Hematopoietic multipotent progenitor cell treated with erythropoietin and hydrocortisone succinate and interleukin-3 and kit ligand, for 6 days (in vitro differentiated cells): Measurements from ENCODE around the gene RIMS4.
A peak's percentile ranks its signal among the peaks of the same experiment; 100 is the strongest.

Experiments
- DNase-seq: peaks from one replicate; pipeline ENCODE4 v3.0.0-alpha.2; 2015

RIMS4 gene

DNA sequence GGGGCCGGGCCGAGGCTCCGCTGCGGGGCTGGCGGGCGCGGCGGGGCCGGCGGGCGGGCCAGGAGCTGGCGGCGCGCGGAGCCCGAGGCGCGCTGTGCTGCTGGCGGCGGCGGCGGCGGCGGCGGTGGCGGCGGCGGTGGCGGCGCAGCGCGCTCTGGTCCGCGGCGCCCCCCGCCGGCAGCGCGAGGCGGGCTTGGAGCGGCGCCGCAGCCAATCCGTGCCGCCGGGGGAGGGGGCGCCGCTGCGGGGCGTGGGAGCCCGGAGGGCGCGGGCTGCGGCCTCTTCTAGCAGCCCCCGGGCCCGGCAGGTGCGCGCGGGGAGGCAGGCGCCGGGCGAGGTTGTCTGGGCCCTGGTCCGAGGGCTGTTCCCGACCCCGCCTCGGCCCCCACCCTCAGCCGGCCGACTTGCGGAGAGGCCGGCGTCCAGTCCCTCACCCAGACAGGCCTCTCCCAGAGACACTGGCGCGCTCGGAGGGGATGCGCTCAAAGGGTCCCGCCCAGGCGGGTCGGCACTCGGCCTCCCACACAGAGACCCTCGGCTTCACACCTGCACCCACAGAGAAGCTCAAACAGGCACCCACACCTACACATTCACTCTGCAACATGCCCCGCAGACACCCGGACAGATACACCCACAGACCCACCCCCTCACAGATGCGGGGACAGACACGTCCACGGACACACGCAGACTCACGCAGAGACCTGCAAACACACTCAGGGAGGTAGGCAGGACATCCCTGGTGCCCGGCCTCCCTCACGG, at the start of gene RIMS4:
Gene RIMS4 (minus strand): TSS at position 156 of the 759 bp plus-strand sequence. CDS start 275 bp downstream, outside the sequence.
- peak; percentile 14 for DNase-seq

DNA sequence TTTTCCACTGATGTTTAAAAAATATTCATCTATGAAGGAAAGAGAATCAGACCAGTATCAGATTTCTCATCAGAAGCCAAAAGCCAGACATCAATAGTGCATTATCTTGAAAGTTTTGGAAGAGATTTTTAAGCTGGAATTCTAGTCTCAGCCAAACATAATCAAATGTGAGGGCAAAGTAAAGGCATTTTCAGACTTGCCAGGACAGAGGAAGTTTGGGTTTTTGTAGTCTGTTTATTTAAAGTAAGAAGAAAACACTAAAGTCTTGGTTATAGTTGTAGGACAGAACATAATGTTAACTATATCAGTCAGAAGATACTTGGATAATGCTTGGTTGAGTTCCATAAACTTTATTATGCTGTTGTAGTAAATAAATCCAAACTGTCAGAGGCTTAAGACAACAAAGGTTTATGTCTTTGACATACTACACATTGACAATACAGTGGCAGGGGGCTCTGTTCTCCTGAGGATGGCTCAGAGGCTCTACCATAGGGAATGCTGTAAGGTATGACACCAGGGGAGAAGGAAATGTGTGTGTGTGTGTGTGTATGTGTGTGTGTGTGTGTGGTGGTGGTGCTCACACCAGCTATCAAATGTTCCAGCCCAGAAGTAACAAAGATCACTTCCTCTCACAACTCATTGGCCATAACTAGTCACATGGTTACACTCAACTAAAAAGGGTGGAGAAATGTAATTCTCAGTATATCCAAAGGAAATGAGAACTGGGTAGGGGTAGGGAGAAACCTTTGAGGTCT, 48.4 kb upstream of the RIMS4 start:
- no peak for DNase-seq

DNA sequence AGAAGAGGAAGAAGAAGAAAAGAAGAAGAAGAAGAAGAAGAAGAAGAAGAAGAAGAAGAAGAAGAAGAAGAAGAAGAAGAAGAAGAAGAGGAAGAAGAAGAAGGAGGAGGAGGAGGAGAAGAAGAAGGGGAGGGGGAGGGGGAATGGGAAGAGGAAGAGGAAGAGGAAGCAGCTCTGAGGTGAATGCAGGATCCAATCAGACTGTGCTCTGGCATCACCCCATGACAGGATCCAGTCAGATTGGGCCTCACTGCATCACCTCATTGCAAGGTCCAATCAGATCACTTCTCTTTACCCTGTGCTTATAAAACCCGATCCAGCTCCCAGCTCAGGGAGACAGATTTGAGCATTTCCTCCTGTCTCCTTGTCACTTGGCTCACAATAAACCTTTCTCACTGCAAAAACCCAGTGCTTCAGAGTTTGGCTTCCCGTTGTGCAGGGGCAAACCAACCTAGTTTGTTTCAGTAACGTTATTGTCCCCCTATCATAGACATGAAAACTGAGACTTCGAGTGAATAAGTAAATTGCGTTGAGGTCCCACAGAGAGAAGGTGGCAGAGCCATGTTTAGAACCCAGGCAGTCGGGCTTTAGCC, 46.6 kb upstream of the RIMS4 start:
- DNase-seq, result no peak

DNA sequence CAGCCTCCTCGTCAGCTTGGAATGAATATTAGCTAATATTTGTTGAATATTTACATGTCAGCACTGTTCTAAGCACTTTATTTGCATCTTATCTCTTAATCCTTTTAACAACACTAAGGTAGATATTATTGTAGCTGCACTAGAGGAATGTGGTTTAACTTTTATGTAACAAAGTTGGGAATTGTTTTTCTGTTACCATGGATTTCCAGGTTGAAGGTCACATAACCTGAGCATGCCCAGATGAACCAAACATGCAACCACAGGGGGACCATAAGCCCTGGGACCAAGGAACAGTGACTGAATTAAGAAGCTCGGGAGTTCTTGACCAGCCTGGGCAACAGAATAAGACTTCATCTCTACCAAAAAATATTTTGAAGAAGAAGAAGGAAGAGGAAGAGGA, 46.1 kb upstream of the RIMS4 start:
- no peak for DNase-seq

DNA sequence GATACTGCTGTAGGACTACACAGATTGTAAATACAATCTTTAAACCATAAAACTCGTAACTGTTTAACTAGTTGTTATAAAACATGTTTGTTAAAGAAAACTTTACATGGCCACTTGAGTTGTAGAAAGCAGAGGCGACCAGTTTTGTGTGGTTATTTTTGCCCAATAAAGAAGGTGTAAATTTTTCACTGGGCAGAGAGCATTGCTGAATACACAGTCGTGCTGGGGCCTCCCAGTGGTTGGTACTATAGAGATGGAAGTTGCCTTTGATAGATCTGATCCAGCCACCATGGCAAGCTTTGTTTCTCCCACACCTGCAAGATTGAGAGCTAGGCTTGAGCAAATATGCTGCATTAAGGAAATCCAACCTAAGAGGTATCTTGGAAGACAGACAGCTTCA, 41.2 kb upstream of the RIMS4 start:
- no peak for DNase-seq

DNA sequence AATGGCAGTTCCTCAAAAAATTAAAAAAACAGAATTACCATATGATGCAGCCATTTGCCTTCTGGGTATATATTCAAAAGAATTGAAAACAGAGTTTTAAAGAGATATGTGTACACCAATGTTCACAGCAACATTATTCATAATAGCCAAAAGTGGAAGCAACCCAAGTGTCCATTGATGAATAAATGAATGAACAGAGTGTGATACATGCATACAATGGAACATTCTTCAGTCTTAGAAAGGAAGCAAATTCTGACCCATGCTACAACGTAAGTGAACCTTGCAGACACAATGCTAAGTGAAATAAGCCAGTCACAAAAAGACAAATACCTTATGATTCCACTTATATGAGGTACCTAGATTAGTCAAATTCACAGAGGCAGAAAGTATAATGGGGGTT, 40.5 kb upstream of the RIMS4 start:
- DNase-seq, result no peak

DNA sequence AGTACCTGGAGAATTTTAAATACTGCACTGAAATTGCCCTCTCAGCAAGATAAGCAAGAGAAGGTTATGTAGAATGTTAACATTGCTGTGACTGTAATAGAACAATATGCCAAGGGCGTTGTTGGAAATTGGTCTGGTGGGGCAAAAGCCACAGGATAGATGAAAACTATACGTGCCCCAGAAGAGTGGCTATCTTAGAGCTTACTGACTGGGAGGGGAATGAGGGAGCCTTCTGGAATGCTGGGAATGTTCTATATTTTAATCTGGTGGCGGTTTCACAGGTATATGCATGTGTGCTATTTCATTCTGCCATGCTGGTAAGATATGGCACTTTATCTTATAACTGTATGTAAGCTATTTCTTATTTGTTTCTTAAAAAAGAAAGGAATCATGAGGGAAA, 39.9 kb upstream of the RIMS4 start:
- DNase-seq, result no peak

DNA sequence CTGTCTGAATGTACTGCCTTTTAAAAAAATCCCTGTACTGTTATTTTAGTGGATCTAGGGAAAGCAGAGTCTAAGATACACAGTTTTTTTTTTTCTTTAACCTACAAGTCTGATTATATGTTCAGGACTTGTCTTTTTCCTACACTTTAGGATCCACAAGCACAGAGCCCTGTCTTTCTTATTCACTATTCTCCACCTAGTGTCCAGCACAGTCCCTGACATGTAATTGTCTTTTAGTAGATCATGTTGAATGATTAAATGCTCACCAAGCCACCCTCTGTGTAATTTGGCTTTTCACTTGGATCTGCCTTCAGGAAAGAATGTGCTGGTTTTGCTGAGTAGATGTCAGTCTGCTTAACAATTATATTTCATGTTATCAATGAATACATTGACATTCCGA, 39.4 kb upstream of the RIMS4 start:
- DNase-seq, result no peak

DNA sequence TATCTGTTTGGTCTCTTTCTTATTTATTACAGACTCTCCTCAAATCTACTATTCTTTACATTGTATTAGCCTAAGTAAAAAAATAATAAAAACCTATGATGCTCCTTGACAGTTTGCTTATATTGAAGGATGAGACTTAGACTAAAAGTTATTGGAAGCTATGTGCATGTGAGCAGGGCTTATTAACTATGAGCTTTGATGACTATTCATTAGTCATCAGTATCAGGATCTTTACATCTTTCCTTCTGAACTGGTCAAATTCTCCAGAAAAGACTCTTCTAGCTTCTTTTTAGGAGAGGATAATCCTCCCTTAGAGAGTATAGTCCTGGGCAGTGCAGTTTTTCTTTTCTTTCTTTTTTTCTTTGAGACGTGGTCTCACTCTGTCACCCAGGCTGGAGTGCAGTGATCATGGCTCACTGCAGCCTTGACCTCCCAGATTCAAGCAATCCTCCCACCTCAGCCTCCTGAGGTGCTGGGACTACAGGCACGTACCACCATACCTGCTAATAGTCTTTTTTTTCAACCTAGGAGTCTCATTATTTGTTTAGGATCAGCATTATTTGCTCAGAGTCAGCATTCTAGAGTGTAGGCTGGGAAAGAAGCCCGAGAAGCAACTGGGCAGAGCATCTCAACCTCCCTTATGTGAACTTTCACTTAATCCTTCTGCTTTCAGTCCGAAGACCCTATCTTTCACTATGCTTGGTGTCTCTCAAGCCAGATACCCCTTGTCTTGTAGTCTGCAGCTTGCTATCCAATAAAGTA, 38.1 kb upstream of the RIMS4 start:
- no peak for DNase-seq

DNA sequence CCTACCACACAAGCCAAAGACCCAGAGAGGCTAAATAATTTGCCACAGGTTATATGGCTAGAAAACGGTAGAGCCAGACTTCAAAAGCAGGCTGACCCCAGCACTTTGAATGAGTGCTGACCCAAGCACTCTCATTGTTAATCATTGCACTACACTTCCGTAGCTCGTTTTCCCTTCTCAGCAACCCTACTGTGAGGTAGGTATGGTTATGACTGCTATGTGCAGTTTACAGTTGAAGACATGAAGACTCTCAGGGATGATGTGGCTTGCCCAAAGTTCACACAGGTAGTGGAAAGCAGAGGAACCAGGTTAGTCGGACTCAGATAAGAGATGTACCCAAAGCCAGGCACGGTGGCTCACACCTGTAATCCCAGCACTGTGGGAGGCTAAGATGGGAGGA, 33.5 kb upstream of the RIMS4 start:
- DNase-seq, result no peak

DNA sequence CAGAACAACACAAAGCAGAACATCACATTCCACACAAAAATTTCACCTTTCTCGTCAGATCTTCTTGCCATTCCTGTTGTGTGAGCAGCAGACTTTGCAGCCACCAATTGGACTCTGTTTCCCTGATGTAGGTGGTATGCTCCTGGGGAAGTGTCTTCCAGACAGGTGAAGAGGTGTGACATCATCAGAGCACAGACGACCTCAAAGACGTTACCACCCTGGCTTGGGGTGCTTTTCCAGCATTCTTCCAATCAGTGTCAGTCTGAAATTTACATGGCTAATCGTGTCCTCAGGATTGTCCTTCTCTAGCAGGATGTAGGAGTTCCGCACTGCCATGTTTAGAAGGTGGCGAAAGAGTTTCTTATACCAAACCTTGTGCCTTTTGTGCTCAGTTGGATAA, 31.6 kb upstream of the RIMS4 start:
- DNase-seq, result no peak

DNA sequence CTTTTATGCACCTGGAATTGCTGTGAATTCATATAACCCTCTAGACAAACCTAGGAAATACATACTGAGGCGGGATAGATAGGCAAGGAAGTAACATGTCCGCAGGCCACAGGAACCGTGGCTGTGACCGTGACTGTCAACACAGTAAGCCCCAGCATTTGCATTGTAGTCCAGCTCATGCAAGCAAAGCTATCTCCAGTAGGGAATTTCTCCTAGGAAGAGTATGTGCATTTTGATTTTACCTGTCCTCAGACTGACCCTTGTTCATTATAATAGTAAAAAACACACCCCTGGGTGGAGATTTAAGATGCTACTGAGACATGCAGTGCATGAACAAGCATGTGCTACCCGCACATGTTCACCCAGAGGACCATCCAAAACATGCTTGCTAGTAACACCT, 30.5 kb upstream of the RIMS4 start:
- DNase-seq, result no peak

DNA sequence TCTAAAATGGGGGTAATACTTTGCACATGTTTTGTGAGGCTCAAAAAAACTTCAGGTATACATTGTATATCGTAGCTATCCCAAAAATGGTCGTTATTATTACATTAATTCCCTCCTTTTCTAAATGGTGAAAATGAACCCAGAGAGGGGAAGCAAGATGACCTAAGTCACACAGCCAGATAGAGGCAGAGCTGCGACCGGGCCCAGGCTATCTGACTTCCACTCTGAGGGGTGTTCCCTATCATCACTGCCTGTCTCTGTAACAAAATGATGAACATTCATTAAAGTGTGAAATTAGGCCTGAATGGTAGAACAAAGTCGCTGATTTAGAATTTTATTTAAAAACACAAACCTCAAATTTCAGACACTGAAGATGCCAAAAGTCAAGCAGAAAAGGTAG, 29.1 kb upstream of the RIMS4 start:
- no peak for DNase-seq

DNA sequence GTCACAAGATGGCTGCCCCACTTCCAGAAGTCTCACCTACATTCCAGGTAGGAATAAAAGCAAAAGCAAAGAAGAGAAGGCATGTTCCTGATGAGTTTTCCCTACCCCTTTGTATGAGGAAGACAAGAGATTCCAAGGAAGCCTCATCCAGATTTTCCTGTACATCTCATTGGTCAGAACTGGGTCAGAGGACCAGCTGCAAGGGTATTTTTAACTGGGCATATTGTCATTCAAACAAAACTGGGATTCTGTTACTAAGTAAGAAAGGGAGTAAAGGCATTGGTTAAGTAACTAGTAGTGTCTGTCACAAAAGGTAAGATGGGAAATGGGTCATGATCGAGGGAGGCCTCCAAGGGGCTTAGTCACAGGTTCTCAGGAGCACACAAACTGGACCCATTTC, 28.2 kb upstream of the RIMS4 start:
- no peak for DNase-seq

DNA sequence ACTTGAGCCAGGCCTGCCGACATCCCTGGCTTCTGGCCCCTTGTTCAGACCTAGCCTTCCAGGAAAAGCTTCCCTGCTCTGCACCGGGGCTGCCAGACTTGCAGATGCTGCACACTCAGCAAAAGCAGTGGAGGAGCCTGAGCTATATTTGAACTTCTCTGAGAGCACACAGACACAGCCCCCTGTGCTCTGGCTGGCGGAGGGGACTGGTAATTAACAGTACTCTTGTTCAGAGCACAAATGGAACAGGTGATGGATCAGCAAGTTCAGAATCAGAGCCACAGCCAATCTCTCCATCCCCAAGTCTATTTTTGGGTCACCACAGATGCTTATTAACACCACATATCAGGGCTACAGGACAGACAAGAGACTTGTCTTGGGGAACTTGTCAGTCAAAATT, 27.6 kb upstream of the RIMS4 start:
- DNase-seq, result no peak

DNA sequence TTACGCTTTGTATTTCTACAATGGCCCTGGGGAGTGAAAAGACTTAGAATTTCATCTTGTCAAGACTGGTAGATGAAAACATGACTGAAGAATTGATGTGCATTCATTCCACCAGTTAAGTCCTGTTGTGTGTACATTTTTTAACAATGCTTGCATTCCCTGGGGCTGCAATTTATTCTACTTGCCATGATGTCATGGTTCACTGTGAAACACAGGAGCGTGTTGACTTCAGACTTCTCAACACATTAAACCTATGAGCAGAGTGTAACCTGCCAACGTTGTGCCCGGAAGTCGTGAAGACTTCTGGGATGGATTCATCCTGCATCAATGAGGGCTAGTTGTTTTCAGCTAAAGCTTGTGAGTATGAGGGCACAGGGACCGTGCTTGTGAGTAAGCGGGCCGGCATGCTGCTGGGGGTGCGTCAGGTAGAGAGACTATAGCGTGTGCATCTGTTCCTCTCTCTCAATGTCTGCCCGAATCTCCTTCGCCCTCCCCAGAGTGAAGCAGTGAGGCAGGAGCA, 26.3 kb upstream of the RIMS4 start:
- DNase-seq, result no peak

DNA sequence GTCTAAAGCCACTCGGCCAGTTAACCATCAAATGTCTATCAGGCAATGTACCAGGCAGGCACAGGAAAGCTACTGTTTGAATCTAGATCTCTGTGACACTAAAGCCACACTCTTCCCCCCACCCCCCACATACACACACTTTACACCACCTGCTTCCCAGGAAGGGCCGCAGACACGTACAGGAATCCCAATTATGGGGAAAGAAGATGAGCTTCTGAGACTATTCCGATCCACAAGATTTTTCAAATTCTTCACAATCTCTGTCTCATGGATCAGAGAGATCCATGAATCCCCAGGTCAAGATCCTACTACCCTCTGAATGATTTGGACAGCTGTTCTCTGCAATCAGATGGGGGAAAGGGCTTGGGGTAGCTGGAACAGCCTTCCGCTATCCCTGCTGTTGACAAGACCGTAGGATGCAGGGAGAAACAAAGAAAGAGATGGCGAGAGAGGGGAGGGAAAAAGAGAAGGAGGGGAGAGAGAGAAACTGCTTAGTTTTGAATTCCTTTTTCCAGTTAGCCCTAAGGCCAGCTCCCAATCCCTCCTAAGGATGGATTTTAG, 25.4 kb upstream of the RIMS4 start:
- no peak for DNase-seq

DNA sequence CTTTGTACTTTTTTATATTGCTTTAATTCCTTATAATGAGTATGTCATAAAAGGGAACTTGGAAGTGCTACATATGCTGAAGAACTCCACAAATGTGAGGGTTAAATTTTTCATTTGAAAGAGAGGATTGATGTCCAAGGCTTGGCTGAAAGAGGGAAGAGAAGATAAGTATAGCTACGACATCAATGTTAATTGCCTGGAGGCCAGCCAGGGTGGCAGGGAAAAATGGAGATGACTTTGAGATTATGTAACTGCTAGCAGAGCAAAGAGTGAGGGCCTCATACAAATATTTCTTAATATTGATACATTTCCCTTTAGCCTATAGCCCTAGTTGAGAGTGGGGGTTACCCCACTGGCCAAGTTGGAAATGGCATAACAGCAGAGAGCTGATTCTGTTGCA, 24.8 kb upstream of the RIMS4 start:
- DNase-seq, result no peak

DNA sequence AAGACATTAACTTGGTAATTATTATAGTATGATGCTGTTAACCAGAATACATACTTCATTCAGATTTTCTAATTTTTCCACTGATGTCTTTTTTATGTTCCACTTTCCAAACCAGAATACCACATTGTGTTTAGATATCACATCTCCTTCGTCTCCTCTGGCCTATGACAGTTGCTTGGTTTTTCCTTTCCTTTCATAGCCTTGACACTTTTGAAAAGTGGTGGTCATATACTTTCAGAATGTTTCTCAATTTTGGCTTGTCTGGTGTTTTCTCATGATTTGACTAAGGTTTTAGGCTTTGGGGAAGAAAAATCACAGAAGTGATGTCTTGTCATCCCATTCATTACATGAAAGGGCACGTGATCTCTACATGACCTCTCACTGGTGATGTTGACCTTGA, 24.3 kb upstream of the RIMS4 start:
- DNase-seq, result no peak

DNA sequence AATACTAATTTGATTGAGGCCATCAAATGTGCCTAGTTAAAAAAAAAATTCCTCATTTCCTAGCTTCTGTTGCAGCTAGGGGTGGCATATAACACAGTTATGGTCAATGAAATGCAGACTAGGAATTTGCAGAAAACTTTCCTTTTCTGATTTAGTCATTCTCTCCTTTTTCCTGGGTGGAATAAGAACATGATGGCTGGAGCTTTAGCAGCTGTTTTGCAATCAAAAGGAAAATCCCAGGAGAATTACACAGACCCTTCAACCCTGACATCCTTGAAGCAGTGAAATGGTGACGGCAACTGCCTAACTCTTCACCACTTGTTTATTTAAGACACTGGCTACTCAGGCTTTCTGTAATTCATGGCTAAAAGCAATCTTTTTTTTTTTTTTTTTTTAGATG, 23.1 kb upstream of the RIMS4 start:
- no peak for DNase-seq

DNA sequence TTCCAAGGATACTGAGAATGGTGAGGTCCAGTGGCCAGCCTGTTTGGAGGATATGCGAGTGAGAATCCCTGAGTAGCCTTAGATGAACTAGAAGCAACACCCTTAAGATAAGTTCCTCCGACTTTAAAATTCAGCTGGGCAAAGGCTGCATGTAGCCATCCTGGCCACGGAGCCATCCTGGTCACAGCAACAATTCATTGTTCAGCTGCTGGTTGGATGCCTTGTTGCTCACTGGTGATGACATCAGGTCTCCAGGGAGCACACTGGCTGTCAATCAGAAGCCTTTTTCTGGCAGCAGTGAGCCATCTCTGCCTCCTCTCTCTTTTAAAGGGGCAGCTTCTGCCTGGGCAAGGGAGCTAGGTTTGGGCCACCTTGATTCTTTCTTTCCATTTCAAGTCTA, 22.4 kb upstream of the RIMS4 start:
- DNase-seq, result no peak

DNA sequence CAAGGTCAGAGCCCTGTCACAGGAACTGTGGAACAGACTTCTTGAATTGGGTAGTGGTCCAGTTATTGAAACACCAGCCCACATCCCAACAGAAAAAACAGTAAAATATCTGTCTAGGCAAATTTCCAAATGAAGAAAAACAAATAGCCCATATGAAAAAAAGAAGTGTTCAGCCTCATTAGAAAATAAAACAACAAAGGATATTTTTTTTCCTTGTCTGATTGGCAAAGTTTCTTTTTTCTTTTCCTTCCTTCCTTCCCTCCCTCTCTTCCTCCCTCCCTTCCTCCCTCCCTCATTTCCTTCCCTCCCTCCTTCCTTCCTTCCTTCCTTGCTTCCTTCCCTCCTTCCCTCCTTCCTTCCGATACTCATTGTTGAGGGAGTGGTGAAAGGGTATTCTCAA, 20.6 kb upstream of the RIMS4 start:
- DNase-seq, result no peak

DNA sequence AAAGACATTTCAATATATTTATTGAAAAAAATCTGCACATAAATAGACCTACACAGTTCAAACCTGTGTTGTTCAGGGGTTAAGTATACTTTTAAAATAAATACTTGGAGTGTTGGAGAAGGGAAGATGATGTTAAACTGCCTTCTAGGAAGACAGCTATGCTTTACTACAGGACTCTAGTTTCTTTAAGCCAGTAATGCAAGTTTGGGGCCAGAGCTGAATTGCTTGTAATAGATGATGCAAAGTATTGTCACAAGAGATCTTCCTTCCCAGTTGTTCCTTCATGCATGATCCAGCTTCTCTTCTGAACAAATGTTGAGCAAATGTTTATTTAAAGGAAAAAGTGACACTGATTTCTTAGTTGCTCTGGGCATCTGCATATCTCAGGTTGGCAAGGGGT, 20.2 kb upstream of the RIMS4 start:
- DNase-seq, result no peak
